H4 (cell line): ENCODE data around the gene ZNF385C. TPM values are rescaled to one million over a fixed set of nuclear protein-coding genes. Genes with fewer than 3 reads are reported as not detected.
"Not testable (repeated sequence)": the region's sequence is repeated elsewhere in the genome, so short reads cannot be mapped to it uniquely, and the experiment has no call there.

Source experiments
- DNase-seq: peaks from one replicate; pipeline ENCODE4 v3.0.0-alpha.2; 2015; ENCODE audit warnings: low spot score
- total RNA-seq: library from RNA; depleted of rRNA; stranded (reverse); fragments of >200 nt; shearing (Covaris generic); gene quantifications from 2 replicates; pipeline ENCODE4 v1.2.3, GENCODE V29; 2014; rRNA removed

ZNF385C gene, protein sequence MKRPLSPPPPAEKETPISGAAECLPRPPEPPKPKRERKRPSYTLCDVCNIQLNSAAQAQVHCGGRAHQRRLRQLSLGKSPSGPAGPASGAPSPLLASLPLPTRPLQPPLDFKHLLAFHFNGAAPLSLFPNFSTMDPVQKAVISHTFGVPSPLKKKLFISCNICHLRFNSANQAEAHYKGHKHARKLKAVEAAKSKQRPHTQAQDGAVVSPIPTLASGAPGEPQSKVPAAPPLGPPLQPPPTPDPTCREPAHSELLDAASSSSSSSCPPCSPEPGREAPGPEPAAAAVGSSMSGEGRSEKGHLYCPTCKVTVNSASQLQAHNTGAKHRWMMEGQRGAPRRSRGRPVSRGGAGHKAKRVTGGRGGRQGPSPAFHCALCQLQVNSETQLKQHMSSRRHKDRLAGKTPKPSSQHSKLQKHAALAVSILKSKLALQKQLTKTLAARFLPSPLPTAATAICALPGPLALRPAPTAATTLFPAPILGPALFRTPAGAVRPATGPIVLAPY
- total RNA-seq, result 0.04 TPM in 1 of 2 replicates, not detected in the other

DNA sequence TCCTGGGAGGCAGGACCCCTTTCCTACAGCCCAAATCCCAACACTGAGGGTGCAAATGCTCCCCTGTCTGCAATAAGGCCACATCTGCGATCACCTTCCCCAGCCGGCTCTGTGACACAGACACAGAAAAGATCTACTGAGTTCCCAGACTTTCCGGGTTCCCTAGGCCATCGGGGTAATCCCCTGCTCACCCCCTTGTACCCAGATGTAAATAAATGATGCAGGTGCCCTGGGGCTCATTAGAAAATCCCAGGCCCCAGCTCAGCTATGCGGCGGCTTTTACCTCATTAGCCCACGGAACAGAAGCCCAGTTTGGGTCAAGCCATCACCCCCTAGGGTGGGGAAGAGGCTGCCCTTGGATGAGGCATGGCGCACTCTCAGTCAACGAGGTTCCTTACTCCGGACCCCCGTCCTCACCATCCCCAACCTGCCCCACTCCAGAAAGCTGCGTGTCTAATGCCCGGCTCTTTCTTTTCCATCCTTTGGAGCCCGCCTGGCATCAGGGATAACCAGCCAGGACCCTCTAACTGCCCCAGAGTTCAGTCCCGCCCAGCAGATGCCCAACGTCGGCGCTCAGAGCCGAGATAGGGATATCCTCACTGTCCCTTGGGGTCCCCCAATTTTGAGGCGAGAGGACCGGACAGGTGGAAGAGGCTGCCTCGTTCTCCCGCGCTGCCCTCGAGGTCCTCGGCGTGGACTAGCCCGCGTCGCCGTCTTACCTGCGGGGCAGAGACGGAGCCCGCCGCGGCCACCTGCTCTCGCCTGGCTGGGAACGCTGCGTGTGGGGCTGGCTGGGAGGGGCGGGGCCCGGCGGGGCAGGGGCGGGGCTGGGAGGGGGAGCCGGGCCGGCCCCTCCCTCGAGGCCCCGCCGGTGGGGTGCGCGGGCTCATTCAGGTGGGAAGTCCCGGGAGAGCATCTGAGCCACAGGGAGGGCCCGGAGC lies at the start of gene ZNF385C:
ZNF385C (minus strand) TSS at position 783 of the 941 bp plus-strand sequence. CDS start 35,417 bp downstream, outside the sequence.
- DNase-seq, result no peak

DNA sequence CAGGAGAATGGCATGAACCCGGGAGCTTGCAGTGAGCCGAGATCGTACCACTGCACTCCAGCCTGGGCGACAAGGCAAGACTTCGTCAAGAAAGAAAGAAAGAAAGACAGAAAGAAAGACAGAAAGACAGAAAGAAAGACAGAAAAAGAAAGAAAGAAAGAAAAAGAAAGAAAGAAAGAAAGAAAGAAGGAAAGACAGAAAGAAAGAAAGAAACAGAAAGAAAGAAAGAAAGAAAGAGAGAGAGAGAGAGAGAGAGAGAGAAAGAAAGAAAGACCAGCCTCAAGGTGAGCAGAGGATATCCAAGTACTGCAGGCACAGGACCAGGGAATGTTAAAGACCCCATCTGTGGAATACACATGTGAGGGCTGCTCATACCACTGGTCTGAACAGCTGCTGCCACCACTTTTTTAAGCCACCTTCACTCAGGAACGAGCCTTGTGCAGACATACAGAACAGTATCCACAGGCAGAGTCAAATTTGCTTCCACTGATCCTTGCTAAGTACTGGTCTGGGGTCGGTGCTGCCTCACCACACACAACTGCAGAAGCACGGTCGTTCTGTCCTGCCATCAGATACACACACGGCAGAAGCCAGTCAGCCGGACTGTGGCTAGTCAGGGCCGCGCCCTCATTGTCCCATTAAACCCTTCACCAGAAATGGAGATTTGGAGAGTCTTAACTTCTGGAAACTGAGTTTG lies 48.8 kb upstream of the ZNF385C start:
- DNase-seq, result no peak

DNA sequence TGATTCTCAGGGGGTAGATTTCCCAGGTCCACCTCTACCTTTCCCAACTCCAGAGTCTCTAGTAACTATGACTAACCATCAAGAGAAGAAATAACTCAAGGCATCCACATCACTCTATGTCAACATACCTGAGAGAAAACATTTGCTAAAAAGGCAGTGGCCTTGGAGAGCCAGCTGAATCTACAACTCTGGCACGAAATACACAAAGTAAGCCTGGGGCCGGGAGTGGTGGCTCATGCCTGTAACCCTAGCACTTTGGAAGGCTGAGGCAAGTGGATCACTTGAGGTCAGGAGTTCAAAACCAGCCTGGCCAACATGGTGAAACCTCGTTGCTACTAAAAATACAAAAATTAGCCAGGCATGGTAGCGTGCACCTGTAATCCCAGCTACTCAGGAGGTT lies 44.9 kb upstream of the ZNF385C start:
- DNase-seq, result not testable (repeated sequence)

DNA sequence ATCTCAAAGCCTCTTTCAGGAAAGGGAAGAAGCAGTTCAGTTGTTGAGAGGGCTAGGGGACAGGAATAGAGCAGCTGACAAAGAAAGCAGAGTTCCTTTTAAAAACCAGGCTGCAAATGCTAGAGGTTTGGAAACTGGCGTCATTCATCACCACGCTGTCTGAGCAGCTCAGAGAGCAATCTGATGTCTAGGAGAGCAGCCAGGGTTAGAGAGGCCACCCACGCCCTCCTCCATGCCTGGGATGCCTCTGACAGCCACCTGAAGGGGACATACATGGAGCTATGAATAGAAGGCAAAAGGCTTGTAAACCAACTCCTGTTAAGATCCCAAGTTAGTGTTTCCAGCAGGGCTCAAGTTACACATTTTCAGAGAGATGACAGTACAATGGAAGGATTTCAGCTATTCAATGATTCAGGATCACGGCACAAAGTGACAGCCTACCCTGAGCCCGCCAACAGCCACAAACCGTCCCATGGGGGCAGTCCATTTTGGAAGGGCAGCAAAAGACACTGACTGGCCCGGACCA lies 44.2 kb upstream of the ZNF385C start:
- DNase-seq, result no peak

DNA sequence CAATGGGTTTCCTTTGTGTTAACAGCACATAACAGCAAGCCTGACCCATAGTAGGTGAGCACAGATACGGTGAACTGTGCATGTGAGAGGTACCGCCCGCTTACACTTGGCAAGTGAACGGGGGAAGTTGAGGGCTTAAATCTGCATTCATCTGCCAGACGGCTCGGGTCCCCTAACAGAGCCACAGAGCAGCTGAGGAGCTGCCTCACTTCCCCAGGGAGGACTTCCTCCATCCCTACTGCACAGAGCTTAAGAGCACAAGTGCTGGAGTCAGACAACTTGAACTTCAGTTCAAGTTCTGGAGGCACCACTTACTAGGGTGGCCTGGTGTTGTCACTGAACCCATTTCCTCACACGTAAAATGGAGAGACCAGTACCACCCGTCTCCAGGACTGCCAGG lies 43.1 kb upstream of the ZNF385C start:
- DNase-seq, result no peak

DNA sequence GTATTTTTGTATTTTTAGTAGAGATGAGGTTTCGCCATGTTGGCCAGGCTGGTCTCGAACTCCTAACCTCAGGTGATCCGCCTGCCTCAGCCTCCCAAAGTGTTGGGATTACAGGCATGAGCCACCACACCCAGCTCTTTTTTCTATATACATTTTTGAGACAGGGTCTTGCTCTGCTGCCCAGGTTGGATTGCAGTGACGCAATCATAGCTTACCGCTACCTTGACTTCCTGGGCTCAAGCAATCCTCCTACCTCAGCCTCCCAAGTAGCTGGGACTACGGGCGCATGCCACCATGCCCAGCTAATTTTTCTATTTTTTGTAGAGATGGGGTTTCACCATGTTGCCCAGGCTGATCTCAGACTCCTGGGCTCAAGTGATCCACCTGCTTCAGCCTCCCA lies 42.4 kb upstream of the ZNF385C start:
- DNase-seq, result not testable (repeated sequence)

DNA sequence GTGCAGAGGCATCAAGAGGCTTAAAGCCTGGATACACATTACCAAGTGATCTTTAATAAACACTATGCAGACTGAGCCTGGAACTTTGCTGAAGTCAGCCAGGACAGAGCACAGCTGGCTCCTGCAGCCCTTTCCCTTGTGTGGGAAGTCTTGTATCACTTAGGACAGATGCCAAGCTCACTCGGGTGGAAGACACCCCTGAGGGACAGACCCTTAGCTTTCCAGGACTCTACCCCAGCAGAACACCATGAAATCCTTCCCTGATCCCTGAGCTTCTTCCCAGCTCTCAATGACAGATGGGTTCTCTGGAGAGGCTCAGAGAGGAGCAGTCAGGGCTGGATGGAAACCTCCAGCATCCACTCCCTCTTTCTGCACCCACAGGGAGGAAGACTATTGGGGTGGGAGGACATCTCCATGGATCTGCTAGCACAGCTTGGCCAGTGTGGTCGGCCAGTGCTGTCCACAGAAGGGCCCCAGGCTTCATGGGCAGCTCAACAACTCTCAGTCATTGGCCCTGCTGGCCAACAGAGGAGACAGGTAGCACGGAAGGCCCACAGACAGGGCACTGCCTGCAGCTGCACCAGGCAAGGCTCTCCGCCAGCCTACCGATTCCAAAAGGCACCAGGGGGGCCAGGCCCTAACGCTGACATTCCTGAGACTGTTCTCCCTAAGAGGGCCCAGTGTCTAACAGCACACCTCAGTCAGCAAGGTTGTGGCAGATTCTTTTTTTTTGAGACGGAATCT lies 40.6 kb upstream of the ZNF385C start:
- DNase-seq, result no peak

DNA sequence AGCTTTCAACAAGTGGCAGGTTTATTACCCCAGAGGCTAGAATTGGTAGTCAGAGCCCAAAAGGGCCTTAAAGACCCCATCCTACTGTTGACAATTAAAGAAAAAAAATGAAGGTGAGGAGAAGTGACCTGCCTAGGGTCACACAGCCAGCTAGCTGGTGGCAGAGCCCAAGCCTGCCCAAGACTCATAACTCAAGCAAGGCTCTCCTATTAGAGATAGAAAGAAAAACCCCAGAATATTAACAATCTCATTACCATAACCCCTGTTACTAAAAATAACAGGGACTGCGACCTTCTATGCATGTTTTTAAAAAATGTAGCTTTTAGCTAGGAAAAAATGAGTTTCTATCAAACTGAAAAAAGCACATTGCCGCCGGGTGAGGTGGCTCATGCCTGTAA lies 38.4 kb upstream of the ZNF385C start:
- DNase-seq, result no peak

DNA sequence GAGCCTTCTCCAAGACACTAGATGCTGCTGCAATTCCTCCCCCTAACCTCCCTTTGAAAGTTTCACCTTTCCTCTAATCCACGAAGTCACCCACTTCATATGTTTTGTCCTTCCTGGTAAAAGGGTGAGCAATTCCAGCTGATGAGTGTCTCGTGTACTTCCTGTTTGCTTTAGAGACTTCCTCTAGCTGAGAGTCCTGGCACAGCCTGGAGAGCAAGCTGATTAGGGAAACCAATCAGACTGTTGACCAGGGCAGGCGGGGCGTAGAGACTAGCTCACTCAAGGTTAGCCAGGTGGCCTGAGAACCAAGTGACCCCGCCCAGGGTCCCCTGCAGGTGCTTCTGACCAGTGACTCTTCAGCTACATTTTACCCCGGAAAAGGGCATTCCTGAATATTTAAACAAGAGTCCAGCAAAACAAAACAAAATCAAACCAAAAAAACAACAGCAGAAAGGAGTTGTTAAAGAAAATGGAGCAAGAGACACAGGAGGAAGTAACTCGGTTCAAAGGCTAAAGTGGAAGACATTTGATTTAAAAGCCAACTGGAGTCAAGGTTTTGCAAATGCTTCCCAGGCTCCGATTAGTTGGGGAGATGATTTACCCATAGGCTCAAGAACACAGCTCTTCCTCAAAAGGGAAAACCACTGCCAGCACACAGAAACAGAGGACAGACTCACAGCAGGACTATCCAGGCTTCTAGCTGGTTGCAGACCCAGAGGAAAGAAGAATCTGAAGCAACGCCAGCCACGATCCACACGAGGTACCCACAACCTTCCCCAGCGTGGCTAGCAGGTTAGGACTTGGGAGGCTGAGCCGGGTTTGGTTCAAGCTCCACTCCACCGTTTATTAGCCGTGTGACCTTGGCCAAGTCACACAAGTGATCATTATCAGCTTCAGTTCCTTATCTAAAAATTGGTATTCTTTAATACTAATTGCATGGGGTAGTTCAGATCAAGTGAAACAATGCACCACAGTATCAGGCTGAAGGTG lies 37.7 kb upstream of the ZNF385C start:
- peak; percentile 58 for DNase-seq

DNA sequence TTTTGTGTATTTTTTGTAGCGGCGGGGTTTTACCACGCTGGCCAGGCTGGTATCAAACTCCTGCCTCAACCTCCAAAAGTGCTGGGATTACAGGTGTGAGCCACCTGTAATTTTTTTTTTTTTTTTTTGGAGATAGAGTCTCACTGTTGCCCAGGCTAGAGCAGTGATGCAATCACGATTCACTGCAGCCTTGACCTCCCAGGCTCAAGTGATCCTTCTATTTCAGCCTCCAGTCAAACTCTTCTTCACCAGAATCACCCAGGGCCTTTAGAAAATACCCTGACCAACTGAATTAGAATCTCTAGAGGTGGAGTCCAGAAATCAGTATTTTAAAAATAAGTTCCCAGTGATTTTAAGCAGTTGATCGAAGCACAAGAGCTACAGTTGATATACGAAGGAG lies 36.9 kb upstream of the ZNF385C start:
- DNase-seq, result no peak

DNA sequence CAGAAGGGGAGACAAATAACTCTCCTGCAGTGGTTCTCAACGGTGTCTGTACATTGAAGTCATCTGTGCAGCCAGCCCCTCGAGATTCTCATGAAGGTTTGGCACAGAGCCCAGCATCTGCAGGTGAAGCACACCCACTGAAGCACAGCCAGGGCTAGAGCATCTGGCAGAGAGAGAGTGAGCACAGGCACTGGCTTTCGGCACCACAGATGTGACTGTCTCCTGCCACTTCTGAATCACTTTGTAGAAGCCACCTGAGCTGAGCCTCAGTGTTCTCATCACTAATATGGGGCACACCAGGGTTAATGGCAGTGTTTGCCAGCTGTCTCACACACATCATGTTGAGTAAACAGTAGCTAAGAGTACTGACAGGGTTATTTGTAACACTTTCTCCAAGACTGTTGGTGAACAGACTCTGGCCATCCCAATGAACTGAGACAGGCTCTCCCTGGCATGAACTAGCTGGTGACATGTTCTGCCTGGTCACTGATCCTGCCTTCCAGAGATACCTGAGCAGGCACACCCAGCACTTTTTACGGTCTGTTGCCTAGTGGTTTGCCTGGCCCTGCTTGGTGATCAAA lies 35.3 kb upstream of the ZNF385C start:
- DNase-seq, result no peak

DNA sequence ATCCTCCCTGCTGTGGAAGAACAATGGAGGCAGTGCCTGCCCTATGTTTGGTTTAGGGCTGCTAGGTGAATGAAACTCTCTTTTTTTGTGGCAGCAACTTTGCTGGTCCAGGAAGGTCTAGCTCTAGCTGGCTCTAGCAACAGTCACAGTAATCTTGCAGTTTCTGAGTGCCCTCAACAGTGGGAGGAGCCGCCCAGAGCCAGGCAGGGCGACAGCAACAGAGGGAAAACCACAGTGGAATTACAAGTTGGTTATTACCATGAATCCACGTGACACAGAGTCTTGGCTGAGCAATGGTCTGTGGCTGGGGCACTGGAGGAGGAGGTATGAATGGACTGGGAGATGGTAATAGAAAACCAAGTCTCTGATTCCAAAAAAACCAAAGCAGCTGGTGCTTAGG lies 34.7 kb upstream of the ZNF385C start:
- DNase-seq, result peak; percentile 94

DNA sequence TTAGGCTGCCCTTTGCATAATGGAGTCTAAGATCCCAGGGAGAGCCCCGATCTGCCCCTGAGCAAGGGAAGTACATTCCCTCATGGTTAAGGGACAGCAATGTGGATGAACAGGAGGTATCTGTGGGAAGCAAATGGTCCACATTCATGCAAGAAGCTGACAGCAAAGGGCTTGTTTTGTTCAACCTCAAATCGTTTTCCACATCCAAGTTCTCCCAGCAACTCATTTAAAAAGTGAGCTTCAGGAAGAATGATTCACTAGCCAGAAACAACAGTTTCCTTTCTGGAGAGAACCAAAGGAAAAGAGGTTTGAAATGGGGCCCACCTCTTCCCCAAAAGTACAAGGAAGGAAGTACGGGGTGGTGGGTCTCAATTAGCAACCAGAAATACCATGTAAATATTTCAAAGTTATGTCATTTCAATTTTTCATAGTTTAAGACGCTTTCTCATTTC lies 33.7 kb upstream of the ZNF385C start:
- DNase-seq, result no peak

DNA sequence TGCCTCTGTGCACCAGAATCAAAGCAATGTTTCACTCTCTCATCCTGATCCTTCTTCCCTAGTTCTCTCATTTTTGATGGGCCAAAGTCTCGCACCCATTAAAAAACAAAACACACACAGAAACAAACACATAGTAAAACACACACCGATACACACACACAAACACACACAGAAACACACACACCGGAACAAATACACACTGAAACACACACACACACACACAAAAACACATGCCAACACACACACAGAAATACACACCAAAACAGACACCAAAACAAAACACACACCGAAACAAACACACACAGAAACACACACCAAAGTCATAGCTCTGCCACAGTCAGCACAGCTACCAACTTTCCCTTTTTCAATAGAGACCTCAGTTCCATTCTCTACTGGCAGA lies 33.0 kb upstream of the ZNF385C start:
- DNase-seq, result no peak

DNA sequence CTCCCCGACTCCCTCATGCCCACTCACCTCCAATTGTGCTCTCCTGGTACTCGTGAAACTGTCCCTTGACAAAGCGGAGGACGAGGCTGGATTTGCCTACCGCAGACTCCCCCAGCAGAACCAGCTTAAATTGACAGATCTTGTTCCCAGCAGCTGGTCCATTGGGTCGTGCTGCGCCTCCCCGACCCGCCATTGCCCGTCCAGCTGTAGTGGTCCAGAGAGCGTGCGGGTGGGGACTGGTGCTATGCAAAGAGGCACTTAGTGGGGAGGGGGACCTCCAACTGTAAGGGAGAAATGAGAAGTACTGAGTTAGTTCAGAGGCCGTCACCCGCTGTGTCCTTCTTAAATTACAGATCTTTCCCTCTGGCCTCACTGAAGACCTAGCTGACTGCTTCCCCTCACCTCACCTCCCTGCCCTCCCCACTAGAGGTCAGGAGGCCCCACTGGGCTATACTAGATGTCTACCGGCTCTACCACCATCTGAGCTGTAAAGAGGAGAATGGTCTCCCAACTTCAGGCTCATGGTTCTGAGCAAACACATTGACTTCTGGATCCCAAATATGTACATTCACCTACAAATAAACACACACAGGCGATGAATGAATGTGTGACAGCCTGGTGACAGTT lies 32.1 kb upstream of the ZNF385C start:
- DNase-seq, result no peak

DNA sequence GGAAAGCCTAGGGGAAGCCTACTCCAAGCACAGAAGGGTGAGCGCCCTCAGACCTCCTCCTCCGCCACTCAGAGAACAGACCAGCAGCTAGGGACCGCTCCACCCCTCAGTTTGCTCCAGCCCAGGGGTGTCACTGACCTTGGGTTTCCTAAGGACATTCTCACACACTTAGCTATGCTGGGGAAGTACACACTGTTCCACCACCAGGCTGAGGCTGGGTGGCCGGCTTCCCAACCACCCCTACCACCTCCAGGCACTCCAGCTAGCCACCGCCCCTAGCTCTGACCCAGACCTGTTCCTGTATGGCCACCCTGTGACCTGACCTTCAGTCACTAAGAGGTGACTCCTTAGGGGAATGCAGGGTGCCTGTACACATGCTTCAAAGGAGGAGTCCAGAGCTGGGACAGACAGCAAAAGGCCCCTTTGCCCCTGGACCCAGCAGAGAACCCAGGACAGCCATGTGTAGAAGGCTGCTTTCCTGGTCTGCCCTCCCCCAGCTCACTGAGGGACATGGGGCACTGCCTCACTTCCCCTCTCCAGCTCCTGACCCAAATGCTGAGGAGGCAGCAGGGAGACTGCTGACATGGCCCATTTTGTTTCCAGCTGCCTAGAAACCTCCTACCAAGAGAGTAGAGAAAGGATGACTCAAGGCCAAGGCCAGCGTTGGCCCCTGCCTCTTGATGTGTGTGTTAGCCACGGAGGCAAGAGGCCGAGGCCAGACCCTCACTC lies 31.0 kb upstream of the ZNF385C start:
- DNase-seq, result no peak

DNA sequence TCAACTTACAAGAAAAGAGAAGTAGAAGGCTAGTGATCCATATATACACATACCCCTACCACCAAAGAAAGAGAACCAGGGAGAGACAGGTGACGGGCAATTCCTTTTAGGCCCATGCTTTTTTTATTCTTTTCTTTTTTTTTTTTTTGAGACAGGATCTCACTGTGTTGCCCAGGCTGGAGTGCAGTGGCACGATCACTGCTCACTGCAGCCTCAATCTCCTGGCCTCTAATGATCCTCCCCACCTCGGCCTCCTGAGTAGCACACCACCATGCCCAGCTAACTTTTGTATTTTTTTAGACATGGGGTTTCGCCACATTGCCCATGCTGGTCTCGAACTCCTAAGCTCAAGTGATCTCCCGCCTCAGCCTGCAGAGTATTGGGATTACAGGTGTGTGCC lies 29.1 kb upstream of the ZNF385C start:
- no peak for DNase-seq

DNA sequence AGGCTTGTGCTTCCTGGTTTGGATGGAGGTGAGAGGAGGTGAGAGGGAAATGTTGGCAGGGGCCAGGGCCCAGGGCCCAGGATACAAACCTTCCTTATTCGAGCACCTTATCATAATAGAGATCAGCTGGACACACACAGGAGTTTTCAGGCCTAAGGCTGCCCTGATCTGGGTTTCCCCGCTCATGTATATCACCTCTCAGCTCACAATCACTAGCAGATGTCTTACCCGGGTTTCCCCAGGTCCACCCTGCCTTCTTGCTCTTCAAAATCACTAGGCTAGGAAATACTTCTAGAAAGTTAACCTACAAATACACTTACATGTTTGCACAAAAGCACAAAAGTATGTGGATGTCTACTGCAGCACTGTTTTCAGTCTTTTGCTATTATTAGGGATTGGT lies 28.6 kb upstream of the ZNF385C start:
- DNase-seq, result no peak
